Liver (tissue), 3 donors: Measurements from ENCODE around the gene KRT83.

Experiments used
- ATF3 ChIP-seq: IDR thresholded peaks from 2 replicates; pipeline ENCODE4 v1.6.1; 2016; ENCODE audit warnings: antibody characterized with exemption
- CTCF ChIP-seq: fragments of 150-350 bp; IDR thresholded peaks from 2 replicates; pipeline ENCODE4 v1.5.1; 2017; ENCODE audit warnings: improper control_type of control experiment, low read depth, low read length; ENCODE audit not compliant: missing input control
- EGR1 ChIP-seq, 2 donors: IDR thresholded peaks; 2 replicates each; pipeline ENCODE4 v1.6.1; 2016 to 2018; ENCODE audit warnings: antibody characterized with exemption in 2 of 2, low read depth in 2 of 2
- FOXA1 ChIP-seq: IDR thresholded peaks from 2 replicates; pipeline ENCODE4 v1.6.1; 2016; ENCODE audit warnings: antibody characterized with exemption
- JUND ChIP-seq, 2 donors: IDR thresholded peaks; 2 replicates each; pipeline ENCODE4 v1.6.1; 2016; ENCODE audit warnings: antibody characterized with exemption in 2 of 2
- MAX ChIP-seq: IDR thresholded peaks from 2 replicates; pipeline ENCODE4 v1.6.1; 2016; ENCODE audit warnings: antibody characterized with exemption
- RAD21 ChIP-seq, 2 donors: IDR thresholded peaks; 2 replicates each; pipeline ENCODE4 v1.6.1; 2016; ENCODE audit warnings: antibody characterized with exemption in 2 of 2, mild to moderate bottlenecking in 2 of 2
- REST ChIP-seq: IDR thresholded peaks from 2 replicates; pipeline ENCODE4 v1.6.1; 2016; ENCODE audit warnings: antibody characterized with exemption, mild to moderate bottlenecking
- RXRA ChIP-seq, 2 donors: IDR thresholded peaks; 2 replicates each; pipeline ENCODE4 v1.6.1; 2017 to 2018; ENCODE audit warnings: antibody characterized with exemption in 2 of 2, mild to moderate bottlenecking in 1 of 2
- SP1 ChIP-seq: IDR thresholded peaks from 2 replicates; pipeline ENCODE4 v1.6.1; 2018; ENCODE audit warnings: antibody characterized with exemption, mild to moderate bottlenecking
- TAF1 ChIP-seq: conservative IDR thresholded peaks from 2 replicates; pipeline ENCODE4 v1.6.1; 2016; ENCODE audit warnings: antibody characterized with exemption, mild to moderate bottlenecking
- YY1 ChIP-seq: IDR thresholded peaks from 2 replicates; pipeline ENCODE4 v1.6.1; 2016; ENCODE audit warnings: antibody characterized with exemption, mild to moderate bottlenecking
- ZBTB33 ChIP-seq: IDR thresholded peaks from 2 replicates; pipeline ENCODE4 v1.6.1; 2016; ENCODE audit warnings: antibody characterized with exemption
- donor health status: healthy.
- donor health status: healthy.

DNA sequence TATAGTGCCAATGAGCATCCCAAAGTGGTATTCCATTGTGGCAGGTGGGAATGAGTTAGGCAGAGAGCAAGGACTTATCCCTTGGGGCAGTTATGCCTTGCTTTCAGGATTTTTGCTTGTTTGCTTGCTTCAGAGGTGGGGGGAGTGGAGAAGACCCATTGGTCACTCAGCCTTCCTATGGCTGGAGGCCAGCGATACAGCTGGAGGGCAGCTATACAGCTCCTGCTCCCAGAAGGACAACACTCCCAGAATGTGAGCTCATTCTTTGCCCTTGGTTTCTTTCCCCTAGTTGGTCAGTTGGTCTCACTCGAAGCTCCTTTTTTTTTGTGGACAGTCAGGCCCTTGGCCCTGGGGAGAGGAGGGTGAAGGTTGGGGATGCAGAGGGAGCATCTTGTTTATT is 14.5 kb downstream of the KRT83 start:
- TF ChIP-seq CTCF (no peak), MAX (no peak), SP1 (no peak), EGR1 (IDR thresholded peaks at IDR 0.05; ENCODE audit: low read depth in 2 of 2) (no peak), RAD21 (IDR thresholded peaks at IDR 0.05) (no peak), TAF1 (no peak), JUND (IDR thresholded peaks at IDR 0.05) (no peak), ZBTB33 (no peak), RXRA (IDR thresholded peaks at IDR 0.05) (no peak), YY1 (no peak), REST (no peak), ATF3 (no peak), FOXA1 (no peak)
